OCI-LY3 (cell line): Measurements from ENCODE around the gene ABCD1.

Source experiments
- EZH2phosphoT487 ChIP-seq: fragments of 200-600 bp; shearing (Covaris generic); IDR thresholded peaks from 2 replicates; pipeline ENCODE4 v1.6.1; 2018; ENCODE audit warnings: antibody characterized with exemption, mixed run types, low read depth
- TF ChIP-seq, protein P1 (sequence below): fragments of 200-600, 300-600 bp; sonication (generic); IDR thresholded peaks from 2 replicates; pipeline ENCODE4 v1.5.1; 2014; ENCODE audit warnings: antibody characterized with exemption, low read length, low read depth

DNA sequence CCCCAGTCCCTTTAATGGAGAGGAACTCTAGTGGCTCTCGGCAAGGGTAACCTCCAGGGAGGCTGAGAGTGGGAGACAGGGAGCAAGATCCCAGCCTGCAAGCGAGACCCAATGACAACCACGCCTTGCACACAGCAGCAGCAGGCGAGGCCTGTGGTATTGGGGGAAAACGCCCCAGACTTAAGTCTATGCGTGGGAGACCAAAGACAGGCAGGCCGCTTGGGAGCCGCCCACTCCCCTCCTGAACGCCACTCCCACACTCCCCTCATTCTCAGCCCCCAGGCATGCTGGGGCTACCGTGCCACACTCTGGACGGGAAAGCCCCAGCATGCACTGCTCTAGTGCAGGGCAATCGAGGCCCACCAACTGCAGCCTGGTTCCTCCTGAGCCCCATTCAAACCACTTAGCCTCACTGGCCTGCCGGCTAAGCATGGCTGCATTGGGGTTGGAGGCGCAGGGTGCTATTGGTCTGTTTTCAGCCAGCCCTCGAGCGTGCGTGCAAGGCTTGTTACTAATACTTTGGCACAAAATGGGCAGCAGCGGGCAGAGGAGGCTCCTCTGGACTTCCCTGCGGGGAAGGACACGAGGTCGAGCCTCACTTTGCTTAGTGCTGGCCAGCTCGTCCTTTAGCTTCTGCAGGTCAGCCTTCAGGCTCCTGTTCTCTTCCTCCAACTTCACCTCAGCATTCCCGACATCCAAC, 22.2 kb upstream of the ABCD1 start:
- TF ChIP-seq, protein P1, sequence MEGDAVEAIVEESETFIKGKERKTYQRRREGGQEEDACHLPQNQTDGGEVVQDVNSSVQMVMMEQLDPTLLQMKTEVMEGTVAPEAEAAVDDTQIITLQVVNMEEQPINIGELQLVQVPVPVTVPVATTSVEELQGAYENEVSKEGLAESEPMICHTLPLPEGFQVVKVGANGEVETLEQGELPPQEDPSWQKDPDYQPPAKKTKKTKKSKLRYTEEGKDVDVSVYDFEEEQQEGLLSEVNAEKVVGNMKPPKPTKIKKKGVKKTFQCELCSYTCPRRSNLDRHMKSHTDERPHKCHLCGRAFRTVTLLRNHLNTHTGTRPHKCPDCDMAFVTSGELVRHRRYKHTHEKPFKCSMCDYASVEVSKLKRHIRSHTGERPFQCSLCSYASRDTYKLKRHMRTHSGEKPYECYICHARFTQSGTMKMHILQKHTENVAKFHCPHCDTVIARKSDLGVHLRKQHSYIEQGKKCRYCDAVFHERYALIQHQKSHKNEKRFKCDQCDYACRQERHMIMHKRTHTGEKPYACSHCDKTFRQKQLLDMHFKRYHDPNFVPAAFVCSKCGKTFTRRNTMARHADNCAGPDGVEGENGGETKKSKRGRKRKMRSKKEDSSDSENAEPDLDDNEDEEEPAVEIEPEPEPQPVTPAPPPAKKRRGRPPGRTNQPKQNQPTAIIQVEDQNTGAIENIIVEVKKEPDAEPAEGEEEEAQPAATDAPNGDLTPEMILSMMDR = no peak
- TF ChIP-seq EZH2phosphoT487 = no peak
